Frontal cortex (tissue), 4 donors: Measurements from ENCODE around the gene GASK1B. TPM values are rescaled to one million over a fixed set of nuclear protein-coding genes. Genes with fewer than 3 reads are reported as not detected.

ENCODE experiments used
- DNase-seq, 2 donors: peaks; one replicate each; pipeline ENCODE4 v3.0.0; 2012; ENCODE audit warnings: low spot score in 2 of 2
- FAIRE-seq: peaks from 2 replicates; lab custom pipeline; 2012; peaks lifted over from hg19 to GRCh38; lab: Jason Lieb, UNC
- total RNA-seq: library from RNA; depleted of rRNA; stranded (reverse); fragments of >200 nt; gene quantifications from one replicate; pipeline ENCODE4 v1.2.3, GENCODE V29; 2014
- donor health status: control.
- donor health status: control.
- donor health status: control.

GASK1B gene
- total RNA-seq, 1 donor from 2014 or later: 6.1 TPM

DNA sequence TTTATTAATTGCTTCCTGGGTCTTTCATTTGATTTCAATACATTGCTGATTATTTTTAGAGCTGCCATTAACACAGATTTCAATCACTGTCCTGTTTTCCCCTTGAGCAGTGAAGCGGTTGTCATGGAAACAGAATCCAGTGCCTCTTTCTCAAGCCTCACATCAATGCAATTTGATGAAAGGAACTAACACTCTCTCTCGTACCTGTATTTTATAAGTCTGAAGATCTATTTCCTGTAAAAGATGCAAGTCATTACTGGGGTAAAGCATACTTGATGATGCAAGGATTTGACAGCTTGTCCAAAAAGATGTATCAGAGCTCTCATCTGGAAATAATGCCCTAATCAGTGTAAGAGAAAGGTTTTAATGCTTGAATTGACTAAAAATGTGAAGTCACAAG is 17.9 kb upstream of the GASK1B start:
- no peak for DNase-seq
- FAIRE-seq: no peak

DNA sequence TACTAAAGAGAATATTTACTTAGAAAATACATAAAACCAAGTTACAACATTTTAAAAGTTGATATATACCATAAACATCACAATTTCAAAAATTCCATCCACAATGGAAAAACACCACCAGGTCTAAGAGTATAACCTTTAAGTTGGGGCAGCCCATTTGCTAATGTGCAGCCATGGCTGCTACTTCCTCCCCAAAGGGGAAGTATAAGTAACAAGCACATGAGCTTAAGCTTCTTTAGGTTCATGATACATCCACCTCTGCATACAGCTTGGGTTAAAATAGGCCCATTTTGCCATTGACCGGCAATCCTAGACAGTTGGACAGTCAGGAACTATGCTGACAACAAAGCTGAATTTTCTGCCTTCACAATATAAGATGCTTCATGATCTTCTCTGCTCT is 16.6 kb upstream of the GASK1B start:
- FAIRE-seq (no peak), DNase-seq (no peak)

DNA sequence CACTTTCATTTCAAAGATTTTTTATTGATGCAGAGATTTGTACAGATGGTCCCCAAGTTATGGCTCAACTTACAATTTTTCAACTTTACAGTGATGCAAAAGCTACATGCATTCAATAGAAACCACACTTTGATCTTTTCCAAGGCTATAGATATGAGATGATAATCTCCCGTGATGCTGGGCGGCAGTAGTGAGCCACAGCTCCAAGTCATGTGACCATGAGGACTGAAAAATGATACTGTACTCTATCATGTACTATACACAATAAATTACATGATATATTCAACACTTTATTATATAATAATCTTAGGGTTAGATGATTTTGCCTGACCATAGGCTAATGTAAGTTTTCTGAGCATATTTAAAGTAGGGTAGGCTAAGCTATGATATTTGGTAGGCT is 14.0 kb upstream of the GASK1B start:
- DNase-seq (no peak), FAIRE-seq (no peak)

DNA sequence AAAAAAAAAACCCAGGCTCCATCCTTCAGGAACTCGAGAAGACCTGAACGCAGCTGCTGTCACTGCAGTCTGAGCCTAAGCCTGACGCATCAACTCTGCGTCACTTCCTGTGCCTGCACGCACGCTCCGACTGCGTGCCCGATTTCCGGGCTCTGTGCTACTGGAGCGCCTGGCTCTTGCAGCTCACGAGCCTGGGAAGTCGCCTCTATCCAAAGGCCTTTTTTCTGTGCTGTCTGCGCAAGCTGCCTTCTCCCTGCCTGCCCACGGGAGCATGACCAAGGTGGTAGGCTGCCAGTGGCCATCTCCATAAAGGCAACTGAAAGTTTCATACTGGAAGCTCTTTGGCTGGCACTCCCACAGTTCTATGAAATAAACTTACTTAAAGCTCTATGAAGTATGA is 9.9 kb upstream of the GASK1B start:
- no peak for DNase-seq
- no peak for FAIRE-seq

DNA sequence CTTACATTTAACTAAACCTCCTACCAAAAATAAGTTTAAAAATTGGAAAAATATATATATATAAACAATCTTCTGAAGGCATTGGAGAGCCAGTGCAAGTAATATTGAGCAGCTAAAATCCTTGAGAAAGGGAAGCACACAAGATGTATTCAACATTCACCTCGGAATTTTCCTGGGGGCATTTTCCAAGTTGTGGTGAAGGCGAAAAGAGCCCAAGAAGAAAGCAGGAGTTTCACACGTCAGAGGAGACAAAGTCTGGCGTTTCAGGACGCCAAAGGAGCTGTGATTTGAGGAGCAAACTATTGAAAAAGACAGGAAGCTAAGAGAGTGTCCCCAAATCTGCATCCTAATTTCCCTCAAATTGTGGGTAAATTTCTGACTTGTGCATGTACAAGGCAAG is 9.1 kb upstream of the GASK1B start:
- no peak for FAIRE-seq
- DNase-seq: no peak

DNA sequence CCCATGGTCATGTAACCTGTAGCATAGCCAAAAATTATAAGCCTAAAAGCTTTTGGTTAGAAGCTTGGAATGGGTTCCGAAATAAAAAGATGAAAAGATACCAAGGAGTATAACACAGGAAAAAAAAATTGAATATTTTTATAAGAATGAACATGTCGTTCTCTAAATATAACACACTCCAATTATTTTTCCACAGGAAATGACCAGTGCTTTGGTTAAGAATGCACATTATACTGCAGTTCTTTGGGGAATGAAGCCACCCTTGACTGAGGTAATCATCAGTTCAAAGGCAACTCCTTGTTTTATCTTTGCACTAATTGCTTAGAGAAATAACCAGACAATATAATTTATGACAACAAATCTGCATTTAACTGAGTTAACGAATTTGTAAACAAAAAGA is 6.6 kb upstream of the GASK1B start:
- no peak for FAIRE-seq

DNA sequence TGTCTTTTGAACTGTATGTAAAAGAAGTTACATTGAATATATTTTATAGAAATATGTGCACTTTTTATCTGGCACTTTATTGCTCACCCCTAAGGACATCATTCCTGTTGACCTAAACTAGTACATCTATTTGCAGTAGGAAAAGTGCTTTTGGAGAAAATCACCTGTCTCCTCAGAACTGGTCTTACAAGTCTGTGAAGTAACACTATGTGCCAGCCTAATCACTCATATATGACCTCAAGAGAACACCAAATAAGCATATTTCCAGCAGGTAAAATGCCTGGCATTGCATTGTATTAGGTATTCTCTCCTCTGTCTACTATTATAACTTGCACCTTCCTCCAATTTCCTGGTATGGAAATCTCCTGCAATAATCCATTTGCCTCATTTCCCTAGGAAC is 4.0 kb upstream of the GASK1B start:
- no peak for FAIRE-seq
- DNase-seq: no peak

More for the DNA sequence above, 6.6 kb upstream of the GASK1B start:
- no peak for DNase-seq

DNA sequence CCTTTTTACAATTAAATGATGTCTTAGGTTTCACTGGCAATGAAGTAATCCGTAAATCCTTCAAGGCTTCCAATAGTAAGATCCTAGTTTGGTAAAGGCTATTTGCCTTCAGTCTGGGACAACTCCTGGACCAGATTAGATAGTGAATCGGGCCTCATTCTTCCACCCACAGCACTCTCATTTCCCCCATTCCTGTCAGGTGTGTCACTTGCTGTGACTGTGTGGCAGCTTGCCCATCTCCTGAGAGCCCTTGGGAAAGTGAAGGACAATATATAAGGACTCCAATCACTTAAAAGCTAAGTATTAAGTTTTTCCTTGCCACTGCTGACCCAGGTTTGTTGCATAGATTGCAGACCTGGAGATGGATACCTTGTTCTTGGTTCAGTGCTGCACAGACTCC is 3.3 kb upstream of the GASK1B start:
- FAIRE-seq (no peak), DNase-seq (no peak)

DNA sequence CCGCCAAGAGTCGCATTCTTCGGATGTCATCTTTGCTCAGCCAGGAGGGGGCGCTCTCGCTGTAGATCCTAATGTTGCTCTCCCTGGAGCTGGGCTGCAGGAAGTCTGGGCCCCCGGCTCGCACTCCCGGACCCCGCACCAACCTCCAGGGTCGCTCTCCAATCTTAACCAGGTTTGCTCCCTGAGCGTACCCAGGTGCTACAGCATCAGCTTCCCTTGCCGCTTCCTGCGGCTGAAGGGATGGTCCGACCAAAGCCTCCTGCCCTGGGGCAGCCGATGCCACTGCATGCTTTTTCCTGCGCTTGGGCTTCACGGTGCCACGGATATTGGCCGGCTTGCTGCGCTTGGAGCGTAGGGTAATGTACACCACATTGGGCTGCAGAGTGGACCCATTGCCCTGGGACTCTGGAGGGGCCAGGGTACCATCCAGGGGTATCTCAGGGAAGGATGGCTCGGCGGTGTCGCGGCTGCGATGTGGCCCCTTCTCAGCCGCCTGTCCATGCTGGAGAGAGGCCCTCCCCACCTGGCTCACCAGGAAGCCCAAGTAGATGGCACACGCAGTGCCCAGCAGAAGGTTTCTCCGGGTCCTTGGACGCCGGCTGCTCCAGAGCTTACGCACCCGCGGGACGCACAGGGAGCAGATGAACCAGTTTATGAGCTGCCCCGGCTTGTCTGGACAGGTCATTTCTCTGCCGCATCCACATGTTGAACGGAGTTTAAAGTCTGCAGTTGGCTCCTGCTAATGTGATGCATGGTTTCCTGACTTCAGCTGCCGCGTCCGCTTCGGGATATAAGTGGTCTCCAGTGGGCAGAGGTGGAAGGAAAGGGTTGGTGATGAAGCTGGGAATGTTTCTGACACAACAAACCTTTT is 1.9 kb downstream of the GASK1B start:
- no peak for DNase-seq
- no peak for FAIRE-seq

DNA sequence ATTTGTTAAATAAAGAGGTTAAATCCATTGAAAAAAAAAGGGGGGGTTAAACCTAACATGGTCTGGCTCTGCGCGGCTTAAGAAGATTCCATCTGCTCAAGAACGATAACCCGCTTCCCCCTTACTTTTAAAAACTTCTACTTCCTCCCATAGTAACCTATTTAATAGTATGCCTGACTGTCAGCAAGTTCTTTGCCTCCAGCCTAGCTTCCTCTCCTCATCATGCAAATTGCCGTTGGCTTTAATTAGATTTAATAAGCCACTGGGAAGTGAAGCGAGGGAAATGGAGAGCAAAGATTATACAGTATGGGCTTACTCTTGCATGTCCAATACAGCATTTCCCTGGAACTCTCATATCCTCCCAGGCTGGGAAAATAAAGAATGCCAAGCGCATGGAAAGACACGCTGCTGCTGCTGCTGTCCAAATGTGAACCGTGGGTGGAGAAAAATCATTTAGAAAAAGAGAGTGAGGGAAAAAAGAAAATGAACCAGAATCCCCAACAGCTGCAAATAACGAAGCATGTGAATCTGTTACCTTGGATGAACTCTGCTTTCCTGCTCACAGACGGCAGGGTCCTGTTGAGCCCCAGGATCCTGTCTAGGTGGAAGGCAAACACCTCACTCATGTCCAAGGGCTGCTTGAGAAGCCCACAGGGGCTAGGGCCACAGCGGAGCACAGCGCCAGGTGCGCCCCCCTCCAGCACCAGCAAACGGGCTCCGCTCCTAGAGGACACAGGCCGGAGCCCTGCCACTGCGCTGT is 2.7 kb downstream of the GASK1B start:
- FAIRE-seq (no peak), DNase-seq (no peak)

DNA sequence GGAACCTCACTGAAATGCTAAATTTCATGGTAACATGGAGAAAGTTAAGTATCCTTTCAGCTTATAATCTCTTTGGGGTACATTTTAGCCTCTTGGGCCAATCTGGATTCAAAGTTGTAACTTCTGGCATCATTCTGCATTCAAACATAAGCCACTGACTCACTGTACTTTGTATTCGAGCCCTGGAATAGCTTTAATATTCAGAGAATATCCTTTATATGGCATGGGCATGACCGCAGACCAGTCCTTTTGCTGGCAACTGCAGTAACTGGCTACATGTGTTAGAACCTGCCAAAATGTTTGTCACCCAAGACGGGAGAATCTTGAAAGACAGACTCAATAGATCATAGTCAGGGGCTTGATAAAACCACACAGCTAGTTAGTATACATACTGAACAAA is 3.3 kb downstream of the GASK1B start:
- FAIRE-seq: no peak

DNA sequence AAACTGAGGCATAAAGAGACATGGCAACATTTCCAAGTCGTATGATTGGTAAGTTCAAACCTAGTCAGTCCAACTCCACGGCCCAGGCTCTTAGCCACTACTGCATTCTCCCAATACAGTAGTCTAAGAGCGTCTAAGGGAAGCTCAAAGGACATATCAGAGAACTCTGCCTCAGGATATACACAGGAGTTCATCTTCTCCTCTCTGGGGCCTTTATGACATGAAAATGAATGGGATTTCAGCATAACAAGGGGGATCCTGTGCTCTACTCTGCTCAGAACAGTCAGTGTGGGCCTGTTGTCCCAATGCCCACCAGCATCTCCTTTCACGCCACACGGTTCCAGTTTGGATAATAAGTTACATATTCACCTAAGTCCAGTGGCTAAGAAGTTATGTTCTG is 4.2 kb downstream of the GASK1B start:
- FAIRE-seq (no peak), DNase-seq (no peak)

More for the DNA sequence above, 3.3 kb downstream of the GASK1B start:
- no peak for DNase-seq

DNA sequence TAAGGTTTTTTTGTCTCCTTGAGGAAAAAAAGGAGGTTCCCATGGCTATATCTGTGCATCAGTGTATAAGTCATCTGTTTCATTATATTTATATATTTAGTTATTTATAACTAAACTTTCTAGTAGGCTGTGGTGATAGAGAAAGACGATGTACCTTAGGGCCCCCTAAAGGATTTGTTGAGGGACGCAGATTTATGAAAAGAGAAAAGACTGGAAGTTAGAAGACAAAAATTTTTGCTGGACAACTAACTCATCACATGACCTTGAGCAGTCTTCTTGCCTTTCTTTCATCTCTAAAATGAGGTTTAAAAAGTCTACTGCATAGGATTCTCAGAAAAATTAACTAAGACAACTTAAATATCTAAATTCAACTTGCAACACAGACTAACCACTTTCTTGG is 6.1 kb downstream of the GASK1B start:
- DNase-seq (no peak), FAIRE-seq (no peak)

DNA sequence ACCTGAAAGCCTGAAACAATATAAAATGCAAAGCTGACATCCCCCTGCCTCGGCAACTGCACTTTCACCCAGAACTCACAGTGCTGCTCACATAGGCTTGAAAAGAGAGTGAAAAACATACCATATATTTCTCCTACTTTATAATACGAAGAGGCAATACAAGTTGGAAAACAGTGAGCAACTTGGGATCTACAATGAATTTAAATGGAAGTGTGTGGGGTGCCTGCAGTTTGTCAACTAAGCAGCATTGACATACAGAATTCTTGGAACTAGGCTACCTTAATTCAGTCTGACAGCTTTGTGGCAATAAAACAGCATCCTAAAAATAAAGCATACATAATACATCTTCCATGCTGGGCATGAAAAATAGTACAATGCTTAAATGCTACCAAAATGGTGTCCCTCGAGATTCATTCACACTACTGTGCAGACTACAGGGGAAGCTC is 8.0 kb downstream of the GASK1B start:
- FAIRE-seq (no peak), DNase-seq (no peak)

DNA sequence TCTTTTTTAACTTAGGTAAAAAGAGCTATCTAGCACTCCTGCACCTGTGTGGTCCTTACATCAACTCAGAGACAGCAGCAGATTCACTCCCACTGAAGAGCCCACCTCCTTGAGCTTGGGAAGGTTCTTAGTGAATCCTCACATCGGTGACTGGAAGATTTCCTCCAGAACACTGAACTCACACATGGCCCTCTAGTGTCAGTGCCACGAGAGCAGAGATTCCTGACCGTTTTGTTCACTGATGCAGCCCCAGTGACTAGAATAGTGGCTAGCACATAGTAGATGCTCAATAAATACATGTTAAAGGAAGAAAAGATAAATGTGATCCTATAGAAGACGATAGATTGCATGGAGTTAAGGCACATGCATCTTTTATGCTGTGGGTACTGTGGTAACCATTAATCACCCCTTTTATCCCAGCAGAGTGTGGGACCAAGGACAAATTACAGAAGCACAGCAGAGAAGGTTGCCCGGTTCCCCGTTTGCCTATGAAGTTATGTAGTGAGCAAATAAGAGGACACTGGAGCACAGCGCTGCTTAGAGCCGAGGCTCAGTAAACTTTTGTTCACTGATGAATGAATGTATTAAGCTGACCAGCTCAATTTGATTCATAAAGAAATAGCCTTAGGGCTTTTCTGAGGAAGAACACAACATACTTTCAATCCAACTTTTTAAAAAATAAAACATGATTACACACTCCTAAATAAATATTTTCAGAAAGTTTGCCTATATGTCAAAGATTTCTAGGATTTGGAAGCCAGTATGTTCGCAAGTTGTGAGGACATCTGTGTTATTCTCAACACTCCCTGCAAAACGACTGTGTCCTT is 8.7 kb downstream of the GASK1B start:
- DNase-seq (no peak), FAIRE-seq (no peak)

DNA sequence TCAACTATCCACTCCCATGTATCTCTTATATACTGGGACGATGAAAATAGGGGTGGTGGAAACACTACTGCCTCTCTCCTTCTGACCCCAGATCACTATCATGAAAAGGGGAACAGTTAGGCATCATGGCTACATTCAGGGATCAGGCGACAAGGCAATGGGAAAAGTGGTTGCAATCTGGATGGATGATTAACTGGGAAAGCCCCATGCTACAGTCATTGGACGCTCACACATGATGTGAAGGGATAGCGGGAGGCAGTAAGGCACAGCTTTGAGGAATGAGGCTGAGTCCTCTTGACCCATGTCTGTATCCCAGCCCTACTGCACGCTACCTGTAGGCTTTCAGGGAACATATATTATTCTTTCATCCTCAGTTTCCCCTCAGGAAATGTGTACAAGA is 10.2 kb downstream of the GASK1B start:
- FAIRE-seq (no peak), DNase-seq (no peak)

DNA sequence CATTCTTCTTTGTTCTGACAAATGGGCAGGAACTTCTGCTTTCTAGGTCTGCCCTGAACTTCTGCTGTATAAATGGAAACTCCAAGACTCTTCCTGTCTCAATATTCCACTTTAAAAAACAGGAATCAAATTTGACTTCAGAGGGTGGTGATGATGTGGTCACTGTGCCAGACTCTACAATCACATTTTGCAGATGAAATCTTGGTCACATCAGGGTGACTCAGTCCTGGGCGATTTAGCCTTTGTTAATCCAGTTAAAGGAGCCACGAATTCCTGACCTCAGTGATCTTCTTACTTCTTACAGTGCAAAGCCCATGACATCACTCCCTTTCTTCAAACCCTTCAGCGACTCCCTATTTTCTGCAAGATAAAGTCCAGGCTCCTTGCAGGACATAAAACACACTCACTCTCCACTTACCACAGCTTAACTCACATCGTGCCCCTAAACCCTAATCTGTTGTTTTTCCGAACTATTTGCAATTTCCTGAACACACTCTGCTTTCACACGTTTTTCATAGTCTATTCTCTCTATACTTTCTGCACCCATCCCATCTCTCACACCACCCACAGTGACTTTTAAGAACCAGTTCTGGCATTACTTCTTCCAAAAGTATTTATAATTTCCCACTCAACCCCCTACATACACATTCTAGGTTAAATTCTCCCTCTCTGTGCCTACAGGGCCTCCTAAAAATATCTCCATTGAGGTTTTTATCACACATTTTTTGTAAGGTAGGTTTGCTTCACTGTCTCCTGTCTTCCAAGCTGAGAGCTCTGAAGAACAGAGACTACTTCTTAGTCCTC is 11.1 kb downstream of the GASK1B start:
- no peak for FAIRE-seq
- DNase-seq: no peak

DNA sequence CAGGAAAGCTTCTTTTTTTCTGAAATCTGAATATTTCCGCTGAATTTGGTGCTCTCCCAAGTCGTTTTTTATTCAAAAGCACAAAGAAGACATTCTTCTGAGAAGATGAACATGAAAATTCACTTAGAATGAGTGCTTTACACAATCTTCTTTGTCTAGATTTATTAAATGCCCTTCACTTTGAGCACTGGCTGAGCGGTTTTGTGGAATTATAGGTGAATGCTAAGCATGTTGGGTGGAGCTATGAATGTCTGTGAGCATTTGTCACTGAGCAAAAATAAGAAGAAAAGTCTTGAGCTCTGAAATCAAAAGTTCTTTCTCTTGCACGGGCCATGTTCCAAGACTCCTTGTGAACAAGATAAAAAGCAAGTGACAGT is 13.1 kb downstream of the GASK1B start:
- no peak for DNase-seq
- no peak for FAIRE-seq

DNA sequence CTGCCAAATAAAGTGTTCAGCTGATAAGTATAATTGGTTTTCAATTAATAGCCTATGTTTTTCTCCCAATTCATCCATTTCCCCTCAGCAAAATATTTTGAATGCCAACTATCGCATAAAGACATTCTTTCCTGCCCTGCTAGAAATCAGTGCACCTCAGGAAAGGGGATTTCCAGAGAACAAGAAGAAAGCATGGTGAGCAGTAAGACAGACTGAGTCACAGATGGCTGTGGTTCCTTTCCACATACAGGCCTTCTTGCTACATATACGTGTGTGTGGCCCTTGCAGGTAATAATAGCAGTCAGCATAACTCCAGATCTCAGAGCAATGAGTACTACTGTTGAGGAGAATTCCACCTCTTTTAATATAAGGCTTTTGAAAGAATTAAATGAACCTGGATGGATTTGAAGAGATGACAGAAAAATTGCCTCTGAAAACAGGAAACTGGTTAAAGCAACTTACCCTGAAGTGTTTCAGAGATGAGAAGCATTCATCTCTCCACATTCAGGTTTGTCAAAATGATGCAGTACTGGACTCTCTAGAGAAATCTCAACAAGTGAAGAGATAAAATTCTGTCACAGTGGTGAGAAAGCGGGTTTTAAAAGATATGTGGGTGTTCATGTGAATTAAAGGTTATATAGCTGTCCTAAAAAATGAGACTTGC is 13.6 kb downstream of the GASK1B start:
- no peak for DNase-seq
- no peak for FAIRE-seq
